Kidney (tissue), 14 donors: ENCODE data around the gene RTRAF. TPM values are rescaled to one million over a fixed set of nuclear protein-coding genes. Genes with fewer than 3 reads are reported as not detected.

Experiments used
- DNase-seq, 5 donors: peaks; one replicate each; pipeline ENCODE4 v3.0.0-alpha.2; 2013 to 2020
- FAIRE-seq: peaks from 2 replicates; lab custom pipeline; 2012; peaks lifted over from hg19 to GRCh38; lab: Jason Lieb, UNC
- H3K27ac ChIP-seq, 2 donors: one replicate each; pipeline ENCODE4 v1.7.0; 2013; ENCODE audit warnings: low read depth in 2 of 2, low read length in 2 of 2, inconsistent platforms in 1 of 2
- H3K27me3 ChIP-seq: one replicate; pipeline ENCODE4 v1.7.1; 2013; ENCODE audit warnings: low read length, inconsistent platforms; ENCODE audit not compliant: control insufficient read depth, insufficient read depth
- H3K36me3 ChIP-seq, 3 donors: one replicate each; pipeline versions ENCODE4 v1.7.0 to v1.7.1; 2013; ENCODE audit warnings: low read length in 3 of 3, control low read depth in 1 of 3, inconsistent platforms in 1 of 3; ENCODE audit not compliant: insufficient read depth in 3 of 3, control insufficient read depth in 2 of 3
- H3K4me1 ChIP-seq, 3 donors: one replicate each; pipeline versions ENCODE4 v1.7.0 to v1.7.1; 2013; ENCODE audit warnings: low read length in 3 of 3, inconsistent platforms in 1 of 3, low read depth in 1 of 3; ENCODE audit not compliant: control insufficient read depth in 2 of 3, insufficient read depth in 2 of 3
- H3K4me3 ChIP-seq, 3 donors: one replicate each; pipeline versions ENCODE4 v1.7.0 to v1.8.1; 2013; ENCODE audit warnings: low read length in 3 of 3, control low read depth in 1 of 3, inconsistent platforms in 1 of 3
- H3K9ac ChIP-seq, 3 donors: one replicate each; pipeline versions ENCODE4 v1.7.0 to v1.7.1; 2013; ENCODE audit warnings: low read length in 3 of 3, control low read depth in 1 of 3, inconsistent platforms in 1 of 3
- H3K9me3 ChIP-seq, 3 donors: one replicate each; pipeline versions ENCODE4 v1.7.0 to v1.7.1; 2013; ENCODE audit warnings: low read length in 3 of 3, control low read depth in 1 of 3, inconsistent platforms in 1 of 3; ENCODE audit not compliant: control insufficient read depth in 2 of 3, insufficient read depth in 1 of 3
- intact Hi-C: fragments of 100-400 bp; cut with DNase I; formaldehyde crosslinking; loops from one replicate; pipeline ENCODE4 v1.11.1; 2022
- polyA plus RNA-seq: library from polyadenylated mRNA; stranded (reverse); fragments of 350-450 nt; fragmentation: Illumina TruSeq; extraction: RNeasy Lipid Tissue Mini Kit (QIAGEN cat#74804); gene quantifications from one replicate; pipeline ENCODE4 v1.2.3, GENCODE V29; 2014; ENCODE audit warnings: low read depth, low replicate concordance; ENCODE audit not compliant: insufficient read depth
- total RNA-seq: library from RNA; stranded (reverse); fragmentation: NEBNext Ultra II Directional; extraction: Animal tissue kit (Norgen Biotek cat#: 25700); gene quantifications from one replicate; pipeline ENCODE4 v1.2.1, GENCODE V29; 2021
- TF ChIP-seq, protein P1 (sequence below): IDR thresholded peaks from 3 replicates; pipeline ENCODE4 v1.5.1; 2012; ENCODE audit warnings: mild to moderate bottlenecking, moderate library complexity, borderline replicate concordance; ENCODE audit not compliant: insufficient read depth; ENCODE audit errors: extremely low read depth
- donor health status: control.
- donor health status: control.
- donor health status: control.
- donor health status: control.
- donor health status: control.
- donor health status: DM: yes; HTN: yes; CAD: no.
- donor health status: Normal renal cell carcinoma (clear cell type).

Gene RTRAF
- total and polyA plus RNA-seq, 2 donors from 2014 or later: 116 to 250 TPM

DNA sequence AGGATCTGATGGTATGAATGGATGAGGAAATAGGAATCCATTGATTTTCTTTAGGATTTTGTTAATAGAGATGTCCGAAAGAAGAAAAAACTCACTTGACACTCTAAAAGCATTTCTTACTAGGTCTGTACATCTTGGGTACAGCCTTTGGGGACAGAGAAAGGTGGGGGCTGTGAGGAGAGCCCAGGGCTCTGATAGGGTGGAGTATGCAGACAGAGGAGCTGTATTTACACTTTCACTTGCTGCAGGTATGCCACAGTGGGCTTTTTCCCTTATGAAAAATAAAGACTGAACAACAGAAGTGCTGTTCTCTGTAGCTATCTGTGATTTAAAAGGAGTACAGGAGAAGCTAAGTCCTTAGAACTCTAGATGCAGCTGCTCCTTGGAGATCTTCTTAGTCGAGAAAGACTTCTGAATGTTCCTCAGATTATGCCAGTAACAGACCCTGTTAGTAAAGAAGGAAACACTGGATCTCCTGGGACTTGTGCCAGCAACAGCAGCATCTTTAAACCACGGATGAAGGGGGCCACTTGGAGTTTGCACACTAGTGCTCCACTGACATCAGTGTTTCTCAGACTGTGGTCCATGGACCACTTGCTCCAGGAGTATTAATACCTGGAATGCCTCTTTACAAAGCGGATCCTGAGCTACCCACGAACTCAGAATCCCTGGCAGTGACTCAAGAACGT is 19.4 kb upstream of the RTRAF start:
- H3K36me3 ChIP-seq: no peaks in the 10 kb centered on the region
- TF ChIP-seq, protein P1, sequence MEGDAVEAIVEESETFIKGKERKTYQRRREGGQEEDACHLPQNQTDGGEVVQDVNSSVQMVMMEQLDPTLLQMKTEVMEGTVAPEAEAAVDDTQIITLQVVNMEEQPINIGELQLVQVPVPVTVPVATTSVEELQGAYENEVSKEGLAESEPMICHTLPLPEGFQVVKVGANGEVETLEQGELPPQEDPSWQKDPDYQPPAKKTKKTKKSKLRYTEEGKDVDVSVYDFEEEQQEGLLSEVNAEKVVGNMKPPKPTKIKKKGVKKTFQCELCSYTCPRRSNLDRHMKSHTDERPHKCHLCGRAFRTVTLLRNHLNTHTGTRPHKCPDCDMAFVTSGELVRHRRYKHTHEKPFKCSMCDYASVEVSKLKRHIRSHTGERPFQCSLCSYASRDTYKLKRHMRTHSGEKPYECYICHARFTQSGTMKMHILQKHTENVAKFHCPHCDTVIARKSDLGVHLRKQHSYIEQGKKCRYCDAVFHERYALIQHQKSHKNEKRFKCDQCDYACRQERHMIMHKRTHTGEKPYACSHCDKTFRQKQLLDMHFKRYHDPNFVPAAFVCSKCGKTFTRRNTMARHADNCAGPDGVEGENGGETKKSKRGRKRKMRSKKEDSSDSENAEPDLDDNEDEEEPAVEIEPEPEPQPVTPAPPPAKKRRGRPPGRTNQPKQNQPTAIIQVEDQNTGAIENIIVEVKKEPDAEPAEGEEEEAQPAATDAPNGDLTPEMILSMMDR: no peak
- no peak overlapping the region for H3K9ac ChIP-seq
- no peaks in the 10 kb centered on the region for H3K27me3 ChIP-seq
- FAIRE-seq (no peak), DNase-seq (no peak)
- intact Hi-C loops: no loop called here
- no peaks in the 10 kb centered on the region for H3K9me3 ChIP-seq
- no peak overlapping the region for H3K4me3 ChIP-seq
- no peak overlapping the region for H3K27ac ChIP-seq
- H3K4me1 ChIP-seq: no peaks in the 10 kb centered on the region

DNA sequence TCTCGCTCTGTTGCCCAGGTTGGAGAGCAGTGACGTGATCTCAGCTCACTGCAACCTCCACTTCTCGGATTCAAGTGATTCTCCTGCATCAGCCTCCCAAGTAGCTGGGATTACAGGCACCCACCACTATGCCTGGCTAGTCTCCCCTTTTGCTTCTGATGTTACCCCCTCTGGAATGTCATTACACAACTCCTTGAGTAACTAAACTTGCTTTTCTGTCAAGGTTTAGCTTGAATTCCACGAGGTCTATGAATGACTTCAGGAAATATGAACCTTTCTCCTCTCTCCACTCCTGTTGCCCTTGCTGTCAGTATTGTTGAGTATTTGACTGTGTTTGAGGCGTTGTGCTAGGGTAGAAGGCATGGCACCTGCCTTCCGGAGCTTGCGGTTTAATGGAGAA is 16.8 kb upstream of the RTRAF start:
- TF ChIP-seq, protein P1: no peak
- H3K9me3 ChIP-seq: no peaks in the 10 kb centered on the region
- H3K27me3 ChIP-seq: no peaks in the 10 kb centered on the region
- H3K4me1 ChIP-seq: no peaks in the 10 kb centered on the region
- H3K36me3 ChIP-seq: no peaks in the 10 kb centered on the region
- H3K9ac ChIP-seq: no peak overlapping the region
- H3K4me3 ChIP-seq: no peak overlapping the region
- intact Hi-C loops: no loop called here
- no peak for FAIRE-seq
- no peak overlapping the region for H3K27ac ChIP-seq
- DNase-seq: no peak

DNA sequence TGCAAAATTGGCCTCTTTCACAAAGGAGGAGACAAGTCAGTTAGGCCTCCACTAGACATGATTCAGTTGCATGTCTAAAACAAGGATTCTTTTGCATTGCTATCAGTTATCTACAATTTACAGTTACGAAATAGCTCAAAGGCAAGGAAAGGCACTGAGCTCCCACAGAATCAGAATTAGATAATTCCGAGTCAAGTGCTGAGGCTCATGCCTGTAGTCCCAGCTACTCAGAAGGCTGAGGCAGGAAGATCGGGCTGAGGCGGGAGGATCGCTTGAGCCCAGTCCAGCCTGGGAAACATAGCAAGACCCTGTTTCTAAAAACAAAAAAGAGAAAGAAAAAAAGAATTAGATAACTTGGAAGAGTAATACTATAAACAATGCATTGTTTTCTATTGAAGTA is 12.3 kb upstream of the RTRAF start:
- TF ChIP-seq, protein P1: no peak
- Histone ChIP-seq H3K27me3 (no peaks in the 10 kb centered on the region), H3K9me3 (no peaks in the 10 kb centered on the region), H3K27ac (no peak overlapping the region), H3K4me3 (no peak overlapping the region), H3K9ac (no peak overlapping the region), H3K4me1 (no peaks in the 10 kb centered on the region), H3K36me3 (no peaks in the 10 kb centered on the region)
- DNase-seq: no peak
- intact Hi-C loops: no loop called here
- no peak for FAIRE-seq

DNA sequence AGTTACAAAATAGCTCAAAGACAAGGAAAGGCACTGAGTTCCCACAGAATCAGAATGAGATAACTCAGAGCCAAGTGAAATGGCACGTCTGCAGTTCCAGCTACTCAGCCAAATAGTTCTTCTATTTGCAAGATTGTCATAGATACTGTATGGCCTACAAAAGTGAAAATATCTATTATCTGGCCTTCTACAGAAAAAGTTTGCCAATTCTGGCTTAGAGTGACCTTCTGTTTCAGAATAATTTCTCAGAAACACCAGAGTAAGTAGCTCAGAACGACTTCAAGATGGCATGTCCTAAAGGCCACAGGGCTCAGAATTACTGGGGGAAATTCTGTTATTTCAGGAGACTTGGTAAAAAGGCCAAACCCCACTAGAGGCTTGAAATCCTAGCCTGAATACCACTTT is 10.7 kb upstream of the RTRAF start:
- H3K36me3 ChIP-seq: no peaks in the 10 kb centered on the region
- no peak for FAIRE-seq

More for the DNA sequence above, 10.7 kb upstream of the RTRAF start:
- TF ChIP-seq, protein P1: no peak
- H3K9ac ChIP-seq: no peak overlapping the region
- no peaks in the 10 kb centered on the region for H3K9me3 ChIP-seq
- H3K27me3 ChIP-seq: no peaks in the 10 kb centered on the region
- no peaks in the 10 kb centered on the region for H3K4me1 ChIP-seq
- intact Hi-C loops: no loop called here
- H3K27ac ChIP-seq: no peak overlapping the region
- no peak overlapping the region for H3K4me3 ChIP-seq
- DNase-seq: no peak
